Astrocyte (in vitro differentiated cells and primary cell): Measurements from ENCODE around the gene NEURL3.

Experiments used
- CTCF ChIP-seq: IDR thresholded peaks from 2 replicates; pipeline ENCODE4 v1.5.1; 2011; ENCODE audit warnings: low read depth, mild to moderate bottlenecking, inconsistent platforms, low read length, moderate library complexity; ENCODE audit not compliant: insufficient read depth
- EZH2 ChIP-seq: IDR thresholded peaks from 2 replicates; pipeline ENCODE4 v1.6.1; 2012; ENCODE audit warnings: mild to moderate bottlenecking, low read length, inconsistent platforms; ENCODE audit not compliant: insufficient read depth

DNA sequence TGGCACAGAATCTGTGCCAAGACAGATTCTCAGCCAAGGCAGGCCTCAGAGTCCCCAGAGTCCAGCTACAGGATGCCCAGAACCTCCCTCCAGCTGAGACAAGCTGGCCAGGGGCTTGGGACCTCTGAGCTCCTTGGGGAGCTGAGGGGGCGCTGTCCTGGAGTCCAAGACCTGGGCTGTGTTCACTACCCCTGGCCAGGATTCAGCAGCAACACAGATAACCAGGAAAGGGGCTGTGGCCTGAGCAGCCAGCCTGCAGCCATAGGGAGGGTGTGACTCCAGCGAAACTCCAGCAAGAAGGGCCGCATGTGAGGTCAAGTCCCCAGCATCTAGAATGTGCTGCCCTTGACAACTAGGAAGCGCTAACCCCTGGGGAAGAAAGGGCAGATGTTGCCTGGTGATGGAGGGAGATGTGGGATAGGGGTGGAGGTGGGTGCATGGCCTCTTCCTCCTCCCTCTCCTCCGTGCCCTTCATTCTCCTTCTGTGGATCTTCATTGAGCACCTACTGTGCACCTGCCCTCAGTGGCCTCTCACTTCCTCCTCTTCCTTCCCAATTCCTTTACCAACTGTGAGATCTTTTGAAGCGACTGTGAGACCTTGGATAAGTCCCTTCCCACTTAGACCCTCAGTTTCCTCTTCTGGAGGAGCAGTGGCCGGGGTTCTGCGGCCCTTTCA, 23.7 kb upstream of the NEURL3 start:
- TF ChIP-seq CTCF (no peak), EZH2 (no peak)
